Measurements from ENCODE around the gene ZDHHC11B.
"Not testable (repeated sequence)": the region's sequence is repeated elsewhere in the genome, so short reads cannot be mapped to it uniquely, and the experiment has no call there.

DNA sequence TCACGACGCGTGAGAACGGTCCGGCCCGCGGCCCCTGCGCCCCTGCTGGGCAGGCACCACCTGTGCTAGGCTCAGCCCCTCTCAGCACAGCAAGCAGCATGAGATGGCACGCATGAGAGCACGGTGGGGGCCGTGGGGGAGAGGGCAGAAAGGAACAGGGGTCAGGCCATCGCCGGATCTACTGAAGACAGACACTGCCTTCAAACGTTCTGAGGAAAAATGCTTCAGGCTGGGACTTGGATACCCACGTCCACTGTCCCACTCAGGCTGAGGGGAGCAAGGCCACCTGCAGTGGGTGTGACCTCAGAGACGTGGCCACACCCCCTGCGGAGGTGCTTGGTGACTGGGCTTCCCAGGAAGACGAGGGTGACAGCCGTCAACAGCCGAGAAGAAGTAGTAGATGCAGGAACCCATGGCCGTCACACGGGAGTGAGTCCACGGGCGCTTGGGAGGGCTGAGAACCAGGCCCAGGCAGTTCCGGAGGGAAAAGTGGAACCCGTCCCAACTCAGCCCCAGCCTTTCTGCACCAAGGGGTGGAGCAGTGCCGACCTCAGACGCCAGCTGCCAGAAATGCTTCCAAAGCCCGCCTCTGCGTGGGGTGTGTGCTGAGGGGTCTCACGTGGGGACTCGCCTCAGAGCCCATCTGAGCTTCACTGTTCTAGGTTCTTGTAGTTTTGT, 104.3 kb downstream of the ZDHHC11B start:
- TF ChIP-seq, protein P1, sequence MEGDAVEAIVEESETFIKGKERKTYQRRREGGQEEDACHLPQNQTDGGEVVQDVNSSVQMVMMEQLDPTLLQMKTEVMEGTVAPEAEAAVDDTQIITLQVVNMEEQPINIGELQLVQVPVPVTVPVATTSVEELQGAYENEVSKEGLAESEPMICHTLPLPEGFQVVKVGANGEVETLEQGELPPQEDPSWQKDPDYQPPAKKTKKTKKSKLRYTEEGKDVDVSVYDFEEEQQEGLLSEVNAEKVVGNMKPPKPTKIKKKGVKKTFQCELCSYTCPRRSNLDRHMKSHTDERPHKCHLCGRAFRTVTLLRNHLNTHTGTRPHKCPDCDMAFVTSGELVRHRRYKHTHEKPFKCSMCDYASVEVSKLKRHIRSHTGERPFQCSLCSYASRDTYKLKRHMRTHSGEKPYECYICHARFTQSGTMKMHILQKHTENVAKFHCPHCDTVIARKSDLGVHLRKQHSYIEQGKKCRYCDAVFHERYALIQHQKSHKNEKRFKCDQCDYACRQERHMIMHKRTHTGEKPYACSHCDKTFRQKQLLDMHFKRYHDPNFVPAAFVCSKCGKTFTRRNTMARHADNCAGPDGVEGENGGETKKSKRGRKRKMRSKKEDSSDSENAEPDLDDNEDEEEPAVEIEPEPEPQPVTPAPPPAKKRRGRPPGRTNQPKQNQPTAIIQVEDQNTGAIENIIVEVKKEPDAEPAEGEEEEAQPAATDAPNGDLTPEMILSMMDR (IDR thresholded peaks at IDR 0.05; ENCODE audit: poor library complexity, severe bottlenecking) = not testable (repeated sequence)
- not testable (repeated sequence) for TF ChIP-seq SMC3 (conservative IDR thresholded peaks at IDR 0.05; ENCODE audit: poor library complexity); RAD21 (conservative IDR thresholded peaks at IDR 0.05)
